COLO668 (cell line): ENCODE measurements around the gene HNF1B.
"Not testable (repeated sequence)": the region's sequence is repeated elsewhere in the genome, so short reads cannot be mapped to it uniquely, and the experiment has no call there.

Experiments
- DNase-seq: peaks from one replicate; lab custom pipeline; 2025; ENCODE audit not compliant: unreplicated experiment; lab: John Stamatoyannopoulos, UW

Gene HNF1B, protein sequence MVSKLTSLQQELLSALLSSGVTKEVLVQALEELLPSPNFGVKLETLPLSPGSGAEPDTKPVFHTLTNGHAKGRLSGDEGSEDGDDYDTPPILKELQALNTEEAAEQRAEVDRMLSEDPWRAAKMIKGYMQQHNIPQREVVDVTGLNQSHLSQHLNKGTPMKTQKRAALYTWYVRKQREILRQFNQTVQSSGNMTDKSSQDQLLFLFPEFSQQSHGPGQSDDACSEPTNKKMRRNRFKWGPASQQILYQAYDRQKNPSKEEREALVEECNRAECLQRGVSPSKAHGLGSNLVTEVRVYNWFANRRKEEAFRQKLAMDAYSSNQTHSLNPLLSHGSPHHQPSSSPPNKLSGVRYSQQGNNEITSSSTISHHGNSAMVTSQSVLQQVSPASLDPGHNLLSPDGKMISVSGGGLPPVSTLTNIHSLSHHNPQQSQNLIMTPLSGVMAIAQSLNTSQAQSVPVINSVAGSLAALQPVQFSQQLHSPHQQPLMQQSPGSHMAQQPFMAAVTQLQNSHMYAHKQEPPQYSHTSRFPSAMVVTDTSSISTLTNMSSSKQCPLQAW

DNA sequence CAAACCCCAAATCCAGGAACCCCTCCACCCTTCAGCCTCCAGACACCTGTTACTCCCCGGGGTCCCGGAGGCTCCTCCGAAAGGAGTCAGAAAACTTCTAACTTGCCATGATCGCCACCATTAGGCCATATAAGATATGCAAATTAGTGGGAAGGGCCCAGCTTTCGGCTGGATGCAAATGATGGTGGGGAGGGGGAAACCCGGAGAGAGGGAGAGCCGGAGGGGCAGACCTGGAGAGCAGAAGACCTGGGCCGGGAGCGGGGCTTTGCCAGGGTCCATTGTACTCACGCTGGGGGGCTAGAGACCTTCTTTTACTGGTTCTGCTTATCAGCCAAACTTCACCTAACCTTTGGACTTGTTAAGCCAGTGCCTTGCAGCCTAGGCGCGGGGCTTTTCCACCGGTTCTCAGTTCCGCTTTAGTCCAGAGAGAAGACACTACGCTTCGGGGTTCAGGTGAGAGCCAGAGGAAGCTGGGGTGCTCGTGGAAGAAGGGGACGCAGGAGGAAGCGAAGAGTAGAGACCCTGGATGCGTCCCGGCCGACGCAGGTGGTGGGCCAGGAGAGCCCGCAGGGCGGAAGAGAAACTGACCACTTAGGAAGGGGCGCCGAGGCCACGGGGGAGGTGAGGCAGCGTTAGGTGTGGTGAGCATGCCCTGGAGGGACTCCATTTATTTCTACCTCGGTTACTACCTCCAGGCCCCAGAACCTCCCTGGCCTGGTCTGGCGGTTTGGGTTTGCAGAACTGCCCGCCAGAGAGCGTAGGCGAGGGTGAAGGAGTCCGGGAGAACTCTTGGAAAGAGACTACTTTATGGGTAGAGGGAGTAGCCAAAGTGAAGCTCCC, at the start of gene HNF1B:
Gene HNF1B (minus strand): TSS at position 99 of the 840 bp plus-strand sequence. CDS start 175 bp downstream, outside the sequence.
- no peak for DNase-seq

DNA sequence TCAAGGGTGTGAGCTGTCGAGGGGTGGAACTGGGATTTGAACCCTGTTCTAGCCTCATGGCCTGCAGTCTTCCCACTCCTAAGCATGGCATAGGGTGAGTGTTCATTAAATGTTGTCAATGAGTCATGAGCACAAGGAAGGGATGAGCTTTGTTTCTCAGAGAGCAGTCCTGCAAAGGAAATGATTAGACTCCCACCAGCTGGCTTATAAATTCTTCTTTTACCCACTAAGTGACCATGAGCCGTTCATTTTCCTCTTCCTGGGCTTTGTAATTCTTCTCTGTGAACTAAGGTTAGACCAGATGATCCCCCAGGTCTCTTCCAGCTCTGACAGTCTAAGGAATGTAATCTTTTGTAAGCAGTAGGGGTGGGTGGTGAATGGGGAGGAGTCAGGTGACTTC, 47.9 kb upstream of the HNF1B start:
- no peak for DNase-seq

DNA sequence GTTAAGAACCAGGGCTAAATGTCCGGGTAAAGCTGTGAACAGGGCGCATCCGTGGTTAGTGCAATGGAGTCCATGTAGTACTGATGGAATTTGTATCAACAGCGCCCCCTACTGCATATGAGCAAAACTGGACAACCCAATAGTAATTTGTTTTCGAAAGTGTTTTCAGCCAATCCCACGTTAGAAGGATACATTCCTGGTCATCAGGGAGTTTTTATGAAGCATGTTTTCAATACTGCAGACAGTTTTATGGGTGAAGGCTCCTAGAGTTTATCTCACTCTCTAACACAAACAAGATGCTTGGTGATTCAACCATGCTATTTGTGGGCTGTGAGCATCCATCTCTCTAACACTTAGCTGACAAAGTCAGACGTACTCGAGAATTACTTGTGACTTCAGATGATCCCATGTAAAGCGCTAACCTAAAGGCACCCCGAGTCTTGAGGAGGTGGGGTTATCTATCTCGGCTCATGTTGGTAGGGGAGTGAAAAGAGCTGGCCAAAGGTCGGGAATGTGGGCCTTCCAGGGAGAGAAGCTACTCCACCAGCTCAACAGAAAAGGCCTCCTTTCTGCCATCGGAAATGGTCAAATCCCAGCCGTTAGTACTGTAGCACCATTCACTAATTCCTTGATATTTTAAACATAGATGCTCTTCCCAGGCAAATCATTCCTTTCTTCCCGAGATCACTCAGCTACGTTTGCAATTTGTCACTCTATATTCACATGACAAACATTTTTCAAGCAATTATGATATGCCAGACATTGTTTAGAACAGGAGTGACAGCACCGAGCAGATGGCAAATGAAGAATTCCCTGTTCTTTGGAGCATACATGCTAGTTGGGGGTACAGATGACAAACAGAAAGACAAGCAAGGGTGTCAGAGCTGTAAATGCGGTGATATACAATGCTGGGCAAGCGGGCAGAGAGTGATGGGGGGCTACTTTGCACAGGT, 46.9 kb upstream of the HNF1B start:
- DNase-seq: no peak

DNA sequence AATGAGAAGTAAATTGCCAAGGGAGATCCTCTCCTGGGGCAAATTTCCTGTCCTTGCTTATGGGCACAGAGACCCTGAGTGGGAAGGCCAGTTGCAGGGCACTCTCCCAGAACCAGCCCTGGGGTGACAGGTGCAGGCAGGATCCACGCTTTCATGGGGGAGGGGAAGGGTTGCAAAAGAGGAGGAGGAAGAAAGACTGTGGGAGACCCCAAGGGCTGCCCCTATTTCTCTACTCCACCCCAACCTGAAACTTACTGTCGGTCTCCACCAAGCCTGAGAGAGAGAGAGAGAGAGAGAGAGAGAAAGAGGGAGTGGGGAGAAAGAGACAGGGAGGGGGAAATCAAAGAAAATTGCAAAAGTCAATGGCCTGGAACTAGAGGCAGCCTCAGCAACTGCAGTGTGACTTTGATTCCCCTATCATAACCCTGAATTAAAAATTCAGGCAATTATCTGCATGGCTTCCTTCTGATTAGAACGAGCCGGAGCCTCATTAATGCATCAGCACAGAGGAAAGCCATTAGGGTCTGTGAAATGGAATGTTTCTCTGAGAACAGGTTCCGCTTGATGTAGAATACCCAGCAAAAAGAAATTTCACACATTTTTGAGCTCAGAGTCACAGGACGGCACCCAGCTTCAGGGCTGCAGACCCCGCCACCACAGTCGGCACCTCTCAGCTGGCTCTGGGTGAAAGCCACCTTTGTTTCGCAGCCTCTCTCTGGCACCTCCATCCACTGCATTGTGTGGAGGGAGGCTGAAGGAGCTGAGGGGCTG, 45.1 kb upstream of the HNF1B start:
- no peak for DNase-seq

DNA sequence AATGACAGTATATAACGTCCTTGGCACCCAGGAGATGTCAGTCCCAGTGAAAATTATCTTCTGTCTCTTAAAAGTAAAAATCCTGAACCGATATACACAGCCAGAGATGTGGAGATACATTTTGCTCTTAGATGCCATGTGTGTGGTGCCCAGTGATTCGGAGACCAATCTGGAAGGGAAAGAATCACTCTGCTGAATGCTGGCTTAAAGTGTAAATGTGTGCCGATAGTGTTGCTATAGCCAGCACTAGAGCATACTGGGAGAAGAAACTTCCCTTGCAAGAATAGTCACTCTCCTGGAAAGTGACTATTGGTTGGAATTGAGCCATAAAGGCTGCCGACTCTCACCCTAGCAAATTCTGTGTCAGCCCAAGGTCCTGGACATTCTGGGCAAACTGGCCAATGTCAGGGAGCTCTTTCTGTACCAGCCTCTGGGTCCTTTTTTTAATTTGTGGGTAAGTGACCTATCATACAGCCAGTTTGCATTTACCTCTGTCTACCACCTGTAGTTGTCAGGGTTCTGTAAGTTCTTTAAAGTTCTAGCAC, 44.2 kb upstream of the HNF1B start:
- DNase-seq: no peak

DNA sequence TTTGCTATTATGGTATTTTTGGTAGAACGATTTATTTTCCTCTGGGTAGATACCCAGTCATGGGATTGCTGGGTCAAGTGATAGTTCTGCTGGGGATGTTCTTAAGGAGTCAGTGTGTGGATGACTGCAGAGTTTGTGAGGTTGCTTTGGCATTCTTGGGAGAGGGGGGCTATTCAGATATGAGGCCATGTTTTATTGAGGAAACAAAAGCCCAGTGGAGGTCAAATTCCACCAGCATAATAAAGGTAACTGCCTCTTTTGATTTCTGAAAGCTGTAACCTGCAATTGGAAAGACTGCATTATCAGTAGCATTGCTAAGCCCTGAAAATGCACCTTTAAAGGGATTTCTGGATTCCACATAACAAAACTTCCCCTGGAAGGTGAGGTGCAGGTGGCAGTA, 43.7 kb upstream of the HNF1B start:
- no peak for DNase-seq

DNA sequence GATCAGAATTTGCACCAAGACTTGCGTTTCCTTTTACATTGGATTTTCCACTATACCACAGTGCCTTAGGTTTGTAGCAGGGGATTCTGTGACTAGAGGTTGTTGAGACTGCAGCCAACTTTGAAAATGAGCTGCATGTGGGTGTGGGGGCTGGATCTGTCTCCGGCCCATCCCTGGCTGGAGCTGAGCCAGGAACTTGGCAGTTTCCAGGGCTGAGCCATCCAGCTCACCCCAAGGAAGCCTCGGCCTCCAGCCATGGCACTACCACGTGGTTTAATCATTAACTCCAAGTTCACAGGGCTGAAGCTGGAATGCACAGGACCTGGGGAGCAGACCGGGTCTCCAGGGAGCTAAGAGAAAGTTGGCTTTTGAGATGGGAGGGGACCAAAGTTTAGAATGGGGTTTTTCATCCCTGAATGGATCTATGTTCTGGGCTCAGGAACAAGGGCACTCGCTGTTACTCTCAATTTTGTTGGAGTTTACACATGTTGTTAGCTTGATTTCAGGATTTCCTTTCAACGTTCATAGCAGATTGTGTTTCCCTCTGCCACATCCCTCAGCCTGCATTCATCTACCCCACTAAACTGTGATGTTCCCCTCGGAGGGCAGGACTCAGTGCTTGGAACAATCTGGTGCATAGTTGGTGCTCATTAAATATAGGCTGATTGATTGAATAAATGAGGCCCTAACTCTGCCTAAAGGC, 42.3 kb upstream of the HNF1B start:
- peak; percentile 20 for DNase-seq

DNA sequence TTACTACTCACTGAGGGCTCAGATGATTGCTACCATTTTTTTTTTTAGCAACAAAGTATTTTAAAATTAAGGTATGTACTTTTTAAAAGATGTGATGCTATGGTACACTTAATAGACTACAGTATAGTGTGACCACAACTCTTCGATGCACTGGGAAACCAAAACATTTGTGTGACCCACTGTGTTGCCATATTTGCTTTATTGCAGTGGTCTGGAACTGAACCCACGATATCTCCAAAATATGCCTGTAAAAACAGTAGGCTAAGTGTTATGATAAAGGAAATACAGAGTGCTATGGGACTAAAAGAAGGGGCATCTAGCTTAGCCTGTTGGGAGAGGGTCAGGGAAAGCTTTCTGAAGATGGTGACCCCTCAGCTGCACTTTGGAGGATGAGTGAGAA, 41.6 kb upstream of the HNF1B start:
- DNase-seq: no peak

DNA sequence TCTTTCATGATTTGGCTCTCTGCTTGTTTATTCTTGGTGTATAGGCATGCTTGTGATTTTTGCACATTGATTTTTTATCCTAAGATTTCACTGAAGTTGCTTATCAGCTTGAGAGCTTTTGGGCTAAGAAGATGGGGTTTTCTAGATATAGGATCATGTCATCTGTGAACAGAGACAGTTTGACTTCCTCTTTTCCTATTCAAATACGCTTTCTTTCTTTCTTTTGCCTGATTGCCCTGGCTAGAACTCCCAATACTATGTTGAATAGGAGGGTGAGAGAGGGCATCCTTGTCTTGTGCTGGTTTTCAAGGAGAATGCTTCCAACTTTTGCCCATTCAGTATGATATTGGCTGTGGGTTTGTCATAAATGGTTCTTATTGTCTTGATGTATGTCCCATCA, 37.6 kb upstream of the HNF1B start:
- DNase-seq: not testable (repeated sequence)

DNA sequence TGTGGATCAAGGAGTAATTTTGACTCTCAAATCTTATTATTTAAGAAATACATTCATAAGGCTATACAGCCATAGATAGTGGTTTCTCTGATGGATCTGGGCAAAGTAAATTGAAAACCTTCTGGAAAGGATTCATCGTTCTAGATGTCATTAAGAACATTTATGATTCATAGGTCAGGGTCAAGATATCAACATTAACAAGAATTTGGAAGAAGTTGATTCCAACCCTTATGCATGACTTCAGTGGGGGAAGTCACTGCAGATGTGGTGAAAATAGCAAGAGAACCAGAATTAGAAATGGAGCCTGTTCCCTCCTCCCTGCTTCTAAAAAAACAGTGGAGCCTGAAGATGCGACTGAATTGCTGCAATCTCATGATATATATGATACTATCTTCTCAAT, 36.6 kb upstream of the HNF1B start:
- no peak for DNase-seq

DNA sequence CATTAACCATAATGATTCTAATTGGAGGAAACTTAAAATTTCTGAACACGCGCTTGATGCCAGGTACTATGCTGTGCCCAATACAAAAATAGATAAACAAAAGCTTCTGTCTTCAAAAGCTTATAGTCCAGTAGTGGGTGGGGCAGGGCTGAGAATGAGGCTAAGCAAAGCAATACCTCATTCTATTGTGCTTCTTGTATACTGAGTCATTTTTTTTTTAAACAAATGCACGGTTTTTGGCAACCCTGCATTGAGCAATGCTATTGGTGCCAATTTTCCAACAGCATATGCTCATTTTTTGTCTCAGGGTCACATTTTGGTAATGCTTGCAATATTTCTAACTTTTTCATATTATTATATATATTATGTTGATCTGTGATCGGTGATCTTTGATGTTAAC, 34.7 kb upstream of the HNF1B start:
- no peak for DNase-seq

DNA sequence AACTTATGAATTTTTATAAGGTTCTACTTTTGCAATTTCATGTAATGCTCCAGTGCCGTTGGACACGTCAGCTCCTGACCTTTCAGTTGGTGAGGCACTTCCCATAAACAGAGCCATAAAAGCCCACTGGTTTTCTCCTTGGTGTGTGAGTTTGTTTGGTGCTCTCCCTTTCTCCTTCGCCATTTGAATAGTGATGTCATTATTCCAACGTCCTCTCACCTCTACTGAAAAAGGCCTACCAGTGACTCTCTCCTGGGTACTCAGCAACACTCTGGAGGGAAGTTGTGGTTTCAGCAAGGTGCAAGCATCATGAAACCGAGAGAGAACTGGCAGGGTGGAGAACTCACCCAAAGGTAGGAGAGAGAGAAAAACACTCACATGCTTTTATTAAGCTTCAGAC, 29.6 kb upstream of the HNF1B start:
- DNase-seq: no peak

DNA sequence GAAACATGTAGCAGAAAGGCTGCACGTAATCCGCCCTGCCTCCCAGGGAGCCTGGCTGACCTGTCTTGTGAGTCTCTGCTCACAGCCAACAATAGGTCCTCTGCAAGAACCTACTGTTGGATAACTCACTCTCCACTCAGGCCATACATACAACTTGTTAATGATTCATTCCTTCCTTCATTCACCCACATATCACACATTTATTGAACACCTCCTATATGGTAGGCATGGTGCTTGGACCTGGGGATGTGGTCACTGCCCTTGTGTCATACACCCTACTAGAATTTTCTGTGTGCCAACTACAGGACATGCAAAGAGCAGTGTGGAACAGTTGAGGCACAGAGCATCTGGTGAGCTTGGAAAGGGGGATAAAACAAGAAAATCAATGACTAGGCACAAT, 28.1 kb upstream of the HNF1B start:
- DNase-seq: no peak

DNA sequence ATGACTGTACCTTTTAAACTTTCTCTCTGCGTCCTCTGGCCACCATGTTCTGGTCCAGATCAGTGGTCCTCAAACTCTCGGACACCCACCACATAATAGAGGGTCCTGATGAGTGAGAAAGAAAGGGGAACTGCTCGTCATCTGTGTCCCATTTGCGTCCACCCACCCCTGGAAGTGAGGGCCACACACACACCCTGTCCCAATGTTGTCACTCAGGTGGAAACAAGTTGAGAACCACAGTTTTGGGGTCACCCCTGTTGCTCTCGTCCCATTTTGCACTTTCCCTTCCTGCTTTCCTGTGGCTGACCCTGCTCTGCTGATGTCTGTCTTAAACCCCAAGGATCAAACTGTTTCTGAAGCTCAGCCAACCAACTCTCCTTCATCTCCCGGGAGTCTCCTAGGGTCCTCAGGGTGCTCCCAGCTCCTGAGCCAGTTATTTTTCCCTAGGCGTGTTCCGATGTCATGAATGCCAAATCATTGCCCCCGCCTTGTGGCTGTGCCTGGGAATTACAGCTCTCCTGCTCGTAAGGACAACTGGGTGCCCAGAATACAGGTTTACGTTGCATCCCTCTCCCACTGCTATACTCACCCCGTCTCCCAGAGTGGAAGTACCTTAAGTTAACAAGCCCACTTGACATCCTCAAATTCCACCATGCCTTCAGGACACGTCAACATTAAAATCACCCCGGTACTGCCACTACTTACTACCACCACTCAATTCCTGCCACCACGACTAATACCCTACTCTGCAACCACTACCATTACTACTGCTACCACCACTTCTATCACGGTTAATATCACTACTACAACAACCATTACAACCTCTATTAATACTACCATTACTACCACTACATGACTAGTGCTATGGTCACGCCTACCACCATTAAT, 26.0 kb upstream of the HNF1B start:
- DNase-seq: peak; percentile 21

DNA sequence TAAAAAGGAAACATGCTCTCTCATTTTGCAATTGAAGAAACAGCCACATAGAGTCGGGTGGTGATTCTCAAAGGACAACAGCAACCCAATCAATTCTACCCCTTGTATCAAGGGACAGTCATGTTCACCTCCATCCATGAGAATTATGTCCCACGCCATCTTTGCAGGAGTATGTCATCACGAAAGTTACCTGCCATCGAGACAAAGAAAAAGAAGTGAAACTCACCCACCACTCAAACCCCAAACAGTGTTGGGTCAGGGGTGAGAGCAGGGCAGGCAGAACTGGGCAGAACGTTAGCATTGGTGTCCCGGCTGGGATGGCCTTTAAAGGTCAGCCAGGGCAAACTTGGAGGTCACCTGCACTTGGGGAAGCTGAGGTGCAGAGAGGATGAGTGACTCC, 24.2 kb upstream of the HNF1B start:
- no peak for DNase-seq

DNA sequence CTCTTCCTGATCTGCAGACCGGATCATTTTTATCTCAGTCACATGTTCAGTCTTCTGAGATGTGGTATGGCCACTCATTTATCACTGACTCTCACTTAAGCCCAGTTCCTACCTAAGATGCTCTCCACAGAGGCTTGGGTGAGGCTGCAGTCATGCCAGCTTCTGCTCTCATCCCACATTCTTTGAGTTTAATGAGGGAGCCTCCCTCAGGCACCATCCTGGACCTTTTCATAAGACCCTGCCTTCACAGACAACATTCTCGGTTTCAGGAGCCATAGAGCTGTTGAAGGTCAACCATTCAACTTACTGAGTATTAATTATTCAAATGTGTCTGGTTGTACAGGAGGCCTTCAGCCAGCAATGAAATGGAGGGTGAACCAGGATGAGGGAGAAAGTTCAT, 23.6 kb upstream of the HNF1B start:
- DNase-seq: no peak

DNA sequence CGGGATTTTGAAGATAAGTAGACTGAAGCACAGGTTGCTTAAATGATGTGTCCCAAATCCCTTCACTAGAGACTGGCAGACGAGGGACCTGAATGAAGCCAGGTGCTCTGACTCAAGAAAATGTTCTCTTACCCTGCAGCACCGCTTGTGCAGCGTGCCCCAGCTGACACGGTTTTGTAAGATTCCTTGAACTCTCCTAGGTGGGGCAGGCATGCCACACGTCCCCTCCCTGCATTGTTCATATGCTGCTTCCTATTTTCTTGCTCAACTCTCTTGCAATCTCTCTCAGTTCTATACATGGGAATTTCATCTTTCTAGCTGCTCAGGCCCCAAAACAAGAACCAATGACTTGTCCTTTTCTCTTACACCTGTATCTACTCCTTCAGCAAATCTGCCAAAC, 22.1 kb upstream of the HNF1B start:
- no peak for DNase-seq

DNA sequence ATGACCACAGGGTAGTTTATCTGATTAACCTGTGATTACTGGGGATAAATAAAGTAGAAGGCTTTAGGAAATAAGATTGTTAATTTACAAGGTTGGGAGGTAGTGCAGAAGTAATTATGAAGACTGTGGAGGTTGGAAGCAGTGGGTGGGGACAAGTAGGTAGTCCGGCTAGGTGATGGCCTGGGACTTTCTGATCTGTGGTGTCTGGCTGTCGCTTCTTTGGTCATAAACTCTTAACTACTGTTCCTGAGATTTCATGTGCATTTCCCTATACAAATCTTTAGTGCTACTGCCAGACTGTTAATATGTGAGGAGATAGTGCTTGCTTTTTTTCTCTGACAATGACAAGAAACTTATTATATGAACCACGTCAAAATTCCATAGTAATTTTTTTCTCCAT, 19.5 kb upstream of the HNF1B start:
- no peak for DNase-seq
